ENCODE results near the gene NTMT2. TPM values are rescaled to one million over a fixed set of nuclear protein-coding genes. Genes with fewer than 3 reads are reported as not detected.

Gene NTMT2
- total and polyA plus RNA-seq, 2 of the 8 experiments (the other 6 are each of a cell fraction or from before 2014, with no cell fraction given): 0.38 TPM; not detected in 1

- H3K18ac ChIP-seq (ENCODE audit: extremely low read depth, low read length): no peak overlapping the region
- WGBS, 2 experiments (ENCODE audit: extremely low coverage in 1 of 2, insufficient coverage in 1 of 2, insufficient read length in 1 of 2, insufficient replicate concordance in 2 of 2, low coverage in 1 of 2, low lambda C conversion rate in 2 of 2, missing lambda C conversion rate in 1 of 2): 89% methylated on average over 2 of the region's 2 CpGs; no CpG with 5 or more reads in 1 of the 2 experiments
- CTCF ChIA-PET (ENCODE audit: partially characterized antibody): no interaction called here
- TF ChIP-seq SIN3A (conservative IDR thresholded peaks at IDR 0.05 in 1 of 2, IDR thresholded peaks at IDR 0.05 in 1 of 2; ENCODE audit: low read depth in 1 of 2, low read length in 2 of 2): no peak
- no peak for TF ChIP-seq EGR1 (IDR thresholded peaks at IDR 0.05; ENCODE audit: borderline replicate concordance, low read depth, low read length)
- no peak for TF ChIP-seq TAF1 (IDR thresholded peaks at IDR 0.05; ENCODE audit: low read depth, low read length)
- TF ChIP-seq SAP30 (IDR thresholded peaks at IDR 0.05; ENCODE audit: insufficient read depth, insufficient replicate concordance, low read length): no peak
- no peak for TF ChIP-seq POLR2AphosphoS5 (IDR thresholded peaks at IDR 0.05; ENCODE audit: low read depth, low read length)
- TF ChIP-seq RBBP5 (IDR thresholded peaks at IDR 0.05; ENCODE audit: borderline replicate concordance, low read depth, low read length): no peak
- TF ChIP-seq BCL11A (IDR thresholded peaks at IDR 0.05; ENCODE audit: low read depth in 2 of 2, low read length in 2 of 2): no peak
- no peak for TF ChIP-seq KDM1A (IDR thresholded peaks at IDR 0.05; ENCODE audit: borderline replicate concordance, low read length)
- no peak for TF ChIP-seq EP300 (IDR thresholded peaks at IDR 0.05; ENCODE audit: borderline replicate concordance in 1 of 2, low read depth in 2 of 2, low read length in 2 of 2)
- TF ChIP-seq ASH2L (IDR thresholded peaks at IDR 0.05; ENCODE audit: low read length): no peak
- TF ChIP-seq SIX5 (IDR thresholded peaks at IDR 0.05; ENCODE audit: low read depth, low read length): no peak
- TF ChIP-seq YY1 (IDR thresholded peaks at IDR 0.05; ENCODE audit: low read depth, low read length): no peak
- no peak for TF ChIP-seq CHD2 (IDR thresholded peaks at IDR 0.05; ENCODE audit: low read length)
- TF ChIP-seq CTBP2 (IDR thresholded peaks at IDR 0.05; ENCODE audit: borderline replicate concordance, insufficient read depth, insufficient read length, low read length): no peak
- TF ChIP-seq GTF2F1 (IDR thresholded peaks at IDR 0.05; ENCODE audit: borderline replicate concordance, low read depth, low read length): no peak
- TF ChIP-seq CEBPB (IDR thresholded peaks at IDR 0.05; ENCODE audit: low read depth, low read length): no peak
Measured at GRCh38 chr1:170182442-170182841, 36.7 kb downstream of the NTMT2 start.

More at GRCh38 chr1:170182442-170182841, 36.7 kb downstream of the NTMT2 start:
- H4K20me1 ChIP-seq (replicated peaks in 1 of 2; ENCODE audit: control insufficient read depth in 1 of 2, insufficient read depth in 2 of 2, low read length in 2 of 2): no peaks in the 10 kb centered on the region
- H3K79me1 ChIP-seq (ENCODE audit: low read depth, low read length): no peaks in the 10 kb centered on the region
- no peak overlapping the region for H2BK15ac ChIP-seq (ENCODE audit: low read length)
- no peak overlapping the region for H3K4me2 ChIP-seq (ENCODE audit: insufficient read depth in 1 of 2, low read depth in 2 of 2, low read length in 2 of 2)
- H3K14ac ChIP-seq (ENCODE audit: insufficient read length): no peak overlapping the region
- no peak overlapping the region for H3K4ac ChIP-seq (replicated peaks; ENCODE audit: insufficient read length, low read depth, low read length)
- no peak overlapping the region for H4K8ac ChIP-seq (ENCODE audit: extremely low read depth, insufficient read depth, low read length)
- no peaks in the 10 kb centered on the region for H3K9me3 ChIP-seq (ENCODE audit: insufficient read depth in 2 of 2, low read depth in 1 of 2, low read length in 1 of 2)
- H3K79me2 ChIP-seq (ENCODE audit: control insufficient read depth in 1 of 2, insufficient read depth in 2 of 2, low read length in 2 of 2): no peaks in the 10 kb centered on the region
- no peak overlapping the region for H3K4me3 ChIP-seq (ENCODE audit: extremely low read depth in 1 of 4, insufficient read depth in 2 of 4, low read depth in 3 of 4, low read length in 4 of 4)
- no peak overlapping the region for H2BK5ac ChIP-seq (ENCODE audit: low read depth, low read length)
- no peak overlapping the region for H4K5ac ChIP-seq (ENCODE audit: insufficient read length, low read depth, low read length)
- H3K27ac ChIP-seq (ENCODE audit: low read depth, low read length): no peak overlapping the region
- FAIRE-seq (no peak), DNase-seq (ENCODE audit: low read depth in 1 of 2, low spot score in 2 of 2) (no peak)
- POLR2A ChIA-PET (ENCODE audit: partially characterized antibody): no interaction called here
- H2BK120ac ChIP-seq (replicated peaks; ENCODE audit: low read depth, low read length): no peak overlapping the region
- no peak overlapping the region for H2AK5ac ChIP-seq (ENCODE audit: low read depth, low read length)
- no peaks in the 10 kb centered on the region for H3K4me1 ChIP-seq (replicated peaks in 1 of 4; ENCODE audit: control insufficient read depth in 3 of 4, insufficient read depth in 4 of 4, low read length in 3 of 4)
- no peak overlapping the region for H2BK20ac ChIP-seq (ENCODE audit: low read length)
- H2BK12ac ChIP-seq (ENCODE audit: low read depth, low read length): no peak overlapping the region
- no peak overlapping the region for H3K23ac ChIP-seq (ENCODE audit: insufficient read length)
- H2AFZ ChIP-seq (ENCODE audit: low read length): no peak overlapping the region
- no peaks in the 10 kb centered on the region for H3K23me2 ChIP-seq (ENCODE audit: low read depth, low read length)
- no peaks in the 10 kb centered on the region for H3K27me3 ChIP-seq (replicated peaks in 1 of 4; ENCODE audit: control insufficient read depth in 3 of 4, extremely low read depth in 1 of 4, insufficient read depth in 3 of 4, low read length in 3 of 4)
- H3K36me3 ChIP-seq (ENCODE audit: control insufficient read depth in 2 of 4, insufficient read depth in 4 of 4, low read length in 3 of 4): no peaks in the 10 kb centered on the region
- no peak overlapping the region for H4K91ac ChIP-seq (replicated peaks; ENCODE audit: insufficient read length, low read length)
- H3K56ac ChIP-seq (replicated peaks; ENCODE audit: insufficient read length, low read depth, low read length): no peak overlapping the region
- H3K9ac ChIP-seq (replicated peaks in 1 of 4; ENCODE audit: extremely low read depth in 1 of 4, low read depth in 3 of 4, low read length in 3 of 4): no peak overlapping the region
